Suppressor macrophage (primary cell): ENCODE measurements around the gene CEBPA.
"Not testable (repeated sequence)": the region's sequence is repeated elsewhere in the genome, so short reads cannot be mapped to it uniquely, and the experiment has no call there.

ENCODE experiments used
- DNase-seq, 4 experiments: peaks; one replicate each; pipeline ENCODE4 v3.0.0-alpha.2; 2020 to 2022

Gene CEBPA

DNA sequence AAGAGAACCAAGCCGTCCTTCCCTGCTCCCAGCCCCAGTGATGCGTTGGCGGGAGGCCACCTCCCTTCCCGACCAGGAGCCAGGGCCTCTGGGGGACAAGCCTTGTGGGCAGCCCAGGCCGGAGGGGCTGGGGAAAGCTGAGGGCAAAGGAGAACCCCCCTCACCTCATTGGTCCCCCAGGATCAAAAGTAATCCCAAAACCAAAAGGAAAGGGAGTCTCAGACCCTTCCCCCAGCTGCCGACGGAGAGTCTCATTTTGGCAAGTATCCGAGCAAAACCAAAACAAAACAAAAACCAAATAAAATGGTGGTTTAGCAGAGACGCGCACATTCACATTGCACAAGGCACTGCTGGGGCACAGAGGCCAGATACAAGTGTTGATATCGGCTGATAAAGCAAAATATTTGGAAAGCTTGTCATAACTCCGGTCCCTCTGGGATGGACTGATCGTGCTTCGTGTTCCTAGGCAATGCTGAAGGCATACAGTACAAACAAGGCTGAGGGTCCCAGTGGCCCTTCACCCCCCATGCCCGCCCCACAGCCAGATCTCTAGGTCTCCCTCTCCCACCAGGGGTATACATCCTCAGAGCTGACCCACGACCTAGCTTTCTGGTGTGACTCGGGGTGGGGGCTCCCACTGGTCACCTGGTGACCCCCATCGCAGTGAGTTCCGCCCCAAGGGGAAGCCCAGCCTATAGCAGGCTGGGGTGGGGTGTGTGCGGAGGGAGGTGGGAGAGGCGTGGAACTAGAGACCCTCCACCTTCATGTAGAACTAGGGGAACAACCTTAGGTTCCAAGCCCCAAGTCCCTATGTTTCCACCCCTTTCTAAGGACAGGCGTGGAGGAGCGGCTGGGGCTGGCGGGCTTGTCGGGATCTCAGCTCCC lies 2.1 kb downstream of the CEBPA start:
- peak in 3 of 4 experiments; percentile 48 to 57 (median 54) for DNase-seq

DNA sequence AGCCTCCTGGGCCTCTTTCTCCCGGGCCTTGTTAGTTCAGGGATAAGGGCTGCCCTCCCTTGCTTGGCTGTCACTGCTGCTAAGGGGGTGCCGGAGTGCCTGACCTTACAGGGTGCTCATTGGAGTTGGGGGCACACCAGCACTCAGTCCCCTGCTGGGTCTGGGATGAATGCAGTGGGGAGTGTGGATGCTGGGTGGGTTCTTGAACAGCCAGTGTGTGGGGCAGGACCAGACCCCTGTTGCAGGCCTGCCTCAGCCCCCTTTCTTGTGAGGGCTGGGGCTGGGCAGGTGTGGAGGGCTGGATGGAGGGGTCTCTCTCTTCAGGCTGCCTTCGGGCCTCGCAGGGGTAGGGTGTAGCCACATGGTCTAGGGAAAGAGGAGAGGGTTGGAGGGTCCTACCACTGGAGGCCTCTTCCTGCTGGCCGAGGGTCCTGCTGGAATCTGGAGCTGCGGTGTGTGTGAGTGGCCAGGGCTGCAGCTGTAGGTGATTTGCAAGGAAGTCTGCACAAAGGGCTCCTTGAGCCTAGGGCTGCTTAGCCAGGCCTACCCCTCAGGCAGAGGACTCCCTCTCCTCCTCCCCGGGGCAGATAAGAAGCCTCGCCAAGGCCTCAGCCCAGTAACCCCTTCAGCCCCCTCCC lies 3.2 kb downstream of the CEBPA start:
- DNase-seq = no peak

DNA sequence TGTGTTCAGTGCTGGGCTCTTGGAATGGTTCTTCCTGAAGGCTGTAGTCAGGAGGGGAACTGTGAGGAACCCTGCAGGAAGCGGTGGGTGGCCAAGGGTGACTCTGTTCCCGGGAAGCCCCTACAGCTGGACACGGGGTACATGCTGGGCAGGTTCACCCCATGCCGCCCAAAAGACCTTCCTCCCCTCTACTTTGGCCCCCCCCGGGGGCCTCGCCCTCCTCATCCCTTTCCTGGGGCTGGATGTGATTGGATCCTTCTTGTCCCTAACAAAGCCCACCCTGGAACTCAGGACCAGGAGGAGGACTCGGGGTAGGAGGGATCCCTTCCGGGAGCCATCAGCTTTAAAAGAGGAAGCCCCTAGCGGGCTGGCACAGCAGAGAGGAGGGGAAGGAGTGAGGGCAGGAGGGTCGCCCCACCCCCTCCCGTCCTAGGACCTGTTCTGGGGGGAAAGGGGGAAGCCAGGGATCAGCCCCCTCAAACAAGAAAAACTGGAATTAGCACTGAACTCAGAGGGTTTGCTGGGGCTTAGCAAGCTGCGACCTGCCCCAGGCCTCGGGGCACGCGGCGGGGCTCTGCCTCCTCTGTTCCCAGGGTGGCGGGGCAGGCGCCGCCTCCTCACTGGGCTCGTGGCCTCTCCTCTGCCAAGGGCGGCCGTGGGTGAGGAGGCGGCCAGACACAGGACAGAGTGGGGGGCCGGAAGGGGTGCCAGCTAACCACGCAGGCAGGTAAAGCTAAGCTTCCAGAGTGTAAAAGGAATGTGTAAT lies 4.0 kb downstream of the CEBPA start:
- DNase-seq = peak; percentile 45 to 83 (median 70)

GRCh38 chr19:33297401-33298145 lies 4.8 kb downstream of the CEBPA start:
- no peak for DNase-seq

DNA sequence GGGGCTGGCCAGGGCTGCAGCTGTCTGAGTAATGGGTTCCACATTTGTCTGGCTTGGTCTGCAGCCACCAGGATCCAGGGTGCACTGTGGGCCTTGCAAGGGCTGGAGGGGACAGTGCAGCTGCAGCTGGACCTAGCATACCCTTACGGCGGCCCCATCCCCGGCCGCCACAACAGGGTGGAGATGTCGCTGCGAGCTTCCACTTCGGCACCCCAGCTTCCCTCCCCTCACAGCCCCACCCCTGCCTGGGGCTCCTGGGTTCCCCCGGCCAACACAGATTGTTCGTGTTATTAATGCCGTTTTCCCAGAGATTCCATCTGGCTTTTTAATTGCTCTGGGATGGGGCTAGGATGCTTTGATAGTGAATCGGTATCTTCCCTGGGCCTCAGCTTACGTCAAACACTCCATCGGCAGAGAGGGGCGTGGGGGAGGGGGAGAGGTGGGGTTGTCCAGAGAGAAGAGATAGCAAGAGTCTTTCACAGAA lies 5.8 kb downstream of the CEBPA start:
- DNase-seq = no peak

DNA sequence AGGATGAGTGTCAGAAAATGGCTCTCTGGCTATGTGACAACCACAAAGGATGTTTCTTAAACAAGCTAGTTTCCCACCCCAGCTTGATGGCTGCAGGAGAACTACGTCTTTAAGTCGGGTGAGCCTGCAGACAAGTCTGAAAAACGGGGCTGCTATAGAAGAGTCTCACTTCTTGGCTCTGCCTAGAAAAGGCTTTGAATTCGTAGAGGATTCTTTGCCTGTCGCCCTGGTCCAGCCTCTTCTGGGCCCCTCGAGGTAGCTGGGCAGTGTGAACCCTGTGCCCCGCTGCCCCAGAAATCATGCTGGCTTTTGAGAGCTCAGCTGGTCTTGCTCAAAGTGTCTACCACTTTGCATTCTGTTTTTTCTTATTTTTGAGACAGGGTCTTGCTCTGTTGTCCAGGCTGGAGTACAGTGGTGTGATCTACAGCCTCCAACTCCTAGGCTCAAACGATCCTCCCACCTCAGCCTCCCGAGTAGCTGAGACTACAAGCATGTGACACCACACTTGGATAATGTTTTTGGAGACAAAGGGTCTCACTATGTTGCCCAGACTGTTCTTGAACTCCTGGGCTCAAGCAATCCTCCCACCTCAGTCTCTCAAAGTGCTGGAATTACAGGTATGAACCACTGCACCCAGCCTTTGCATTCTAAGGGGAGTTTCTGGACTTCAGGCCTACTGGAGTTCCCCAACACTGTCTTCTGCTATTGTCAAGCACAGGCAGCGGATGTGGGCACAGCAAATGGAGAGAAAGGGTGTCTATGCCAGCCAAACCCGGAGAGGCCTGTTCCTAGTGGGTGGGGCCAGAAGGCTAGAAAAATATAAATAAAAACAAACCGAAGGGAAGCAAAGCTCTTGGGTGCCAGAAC lies 6.5 kb downstream of the CEBPA start:
- DNase-seq = peak in 3 of 4 experiments; percentile 48 to 56 (median 55)

- not testable (repeated sequence) for DNase-seq
These were observed 7.3 kb downstream of the CEBPA start for GRCh38 chr19:33295046-33295445.

GRCh38 chr19:33294058-33294798 lies 8.1 kb downstream of the CEBPA start:
- DNase-seq = no peak

- DNase-seq = peak; percentile 74 to 89 (median 80)
These were observed 8.9 kb downstream of the CEBPA start for GRCh38 chr19:33293255-33294057.

DNA sequence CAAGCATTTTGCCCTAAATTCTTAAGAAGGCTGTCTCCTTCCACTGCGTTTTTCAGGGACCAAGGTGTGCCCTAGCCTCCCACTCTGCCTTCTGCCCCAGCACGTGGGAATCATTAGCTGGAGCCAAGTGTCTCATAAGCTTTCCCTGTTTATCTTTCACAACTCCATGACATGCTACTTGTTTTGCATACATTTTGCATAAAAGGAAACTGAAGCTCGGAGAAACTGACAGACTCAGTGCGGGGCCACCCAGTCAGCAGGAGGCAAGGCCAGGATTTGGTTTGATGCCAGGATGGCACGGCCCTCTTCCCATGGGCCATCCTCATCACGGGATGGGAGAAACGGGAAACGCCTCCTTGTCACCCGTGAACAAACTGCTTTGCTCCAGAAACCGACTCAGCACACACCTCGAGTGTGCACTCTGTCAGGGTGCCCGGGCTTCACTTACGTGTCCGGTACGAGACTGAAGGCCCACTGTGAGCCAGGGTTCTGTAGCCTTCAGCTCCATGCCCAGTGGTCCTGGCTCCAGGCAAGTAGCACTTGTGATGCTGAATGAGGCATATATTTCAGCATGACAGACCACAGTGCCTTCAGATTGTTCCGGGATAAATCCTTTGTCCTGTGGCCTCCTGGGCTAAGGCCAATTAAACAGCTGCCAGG lies 9.6 kb downstream of the CEBPA start:
- DNase-seq = peak; percentile 85 to 90 (median 88)

GRCh38 chr19:33291623-33292534 lies 10.5 kb downstream of the CEBPA start:
- DNase-seq = no peak

- DNase-seq = no peak
These were observed 11.2 kb downstream of the CEBPA start for GRCh38 chr19:33290956-33291622.

GRCh38 chr19:33290082-33290815 lies 12.1 kb downstream of the CEBPA start:
- no peak for DNase-seq

- no peak for DNase-seq
These were observed 13.1 kb downstream of the CEBPA start for GRCh38 chr19:33289261-33289660.

- no peak for DNase-seq
These were observed 13.7 kb downstream of the CEBPA start for GRCh38 chr19:33288666-33289065.

GRCh38 chr19:33287927-33288326 lies 14.4 kb downstream of the CEBPA start:
- peak in 2 of 4 experiments; percentile 38 to 41 for DNase-seq

GRCh38 chr19:33287438-33287837 lies 14.9 kb downstream of the CEBPA start:
- DNase-seq = no peak
